Lower leg skin (tissue), 3 donors: ENCODE measurements around the gene TYW1B.
"Not testable (repeated sequence)": the region's sequence is repeated elsewhere in the genome, so short reads cannot be mapped to it uniquely, and the experiment has no call there.

Experiments
- CTCF ChIP-seq, 3 donors: fragments of 450-650 bp; IDR thresholded peaks; one replicate each; pipeline ENCODE4 v1.5.1; 2016; ENCODE audit warnings: antibody characterized with exemption in 3 of 3, mild to moderate bottlenecking in 3 of 3, moderate library complexity in 2 of 3
- POLR2A ChIP-seq, 2 donors: fragments of 450-650 bp; IDR thresholded peaks; one replicate each; pipeline ENCODE4 v1.6.1; 2016 to 2017; ENCODE audit warnings: antibody characterized with exemption in 2 of 2, mild to moderate bottlenecking in 1 of 2, moderate library complexity in 1 of 2

DNA sequence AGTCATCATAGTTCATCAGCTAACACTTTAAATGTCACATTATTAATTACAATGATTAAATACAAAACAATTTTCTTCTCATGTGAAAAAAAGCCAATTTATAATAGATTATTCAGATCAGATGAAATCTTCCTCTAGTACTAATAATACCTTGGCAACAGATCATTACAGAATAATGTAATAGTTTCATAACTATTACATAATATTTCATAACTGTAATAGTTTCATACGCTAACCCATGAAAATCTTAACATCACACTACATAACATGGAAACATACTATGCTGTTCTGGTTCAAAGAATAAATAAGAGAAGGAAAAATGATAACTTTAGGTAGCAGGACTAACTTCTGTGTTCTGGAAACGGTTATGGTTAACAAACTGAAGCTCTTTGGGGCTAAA, 152.3 kb downstream of the TYW1B start:
- TF ChIP-seq CTCF, POLR2A (IDR thresholded peaks at IDR 0.05): not testable (repeated sequence)
